GM21825 (cell line): ENCODE measurements around the gene POMT2.
"Not testable (repeated sequence)": the region's sequence is repeated elsewhere in the genome, so short reads cannot be mapped to it uniquely, and the experiment has no call there.

ENCODE experiments used
- ATAC-seq: cut with Tn5 transposase; IDR thresholded peaks from one replicate; pipeline ENCODE4 v1.9.1; 2021; ENCODE audit warnings: mild to moderate bottlenecking, moderate library complexity; ENCODE audit not compliant: unreplicated experiment

The POMT2 gene

GRCh38 chr14:77320238-77320935 is at the start of gene POMT2:
Gene POMT2 (minus strand): TSS chr14:77320883. CDS start chr14:77320681, 202 bp downstream.
- ATAC-seq: peak; percentile 63

GRCh38 chr14:77369285-77369684 is 48.6 kb upstream of the POMT2 start:
- no peak for ATAC-seq

GRCh38 chr14:77364146-77364545 is 43.5 kb upstream of the POMT2 start:
- ATAC-seq: no peak

- no peak for ATAC-seq
These were observed 38.9 kb upstream of the POMT2 start for GRCh38 chr14:77359626-77360025.

- ATAC-seq: no peak
These were observed 36.2 kb upstream of the POMT2 start for GRCh38 chr14:77356899-77357298.

- no peak for ATAC-seq
These were observed 35.1 kb upstream of the POMT2 start for GRCh38 chr14:77355811-77356210.

GRCh38 chr14:77353469-77354141 is 32.9 kb upstream of the POMT2 start:
- no peak for ATAC-seq

- no peak for ATAC-seq
These were observed 27.1 kb upstream of the POMT2 start for GRCh38 chr14:77347751-77348150.

- ATAC-seq: no peak
These were observed 25.8 kb upstream of the POMT2 start for GRCh38 chr14:77346495-77346894.

GRCh38 chr14:77344377-77344996 is 23.8 kb upstream of the POMT2 start:
- no peak for ATAC-seq

GRCh38 chr14:77343662-77344061 is 23.0 kb upstream of the POMT2 start:
- no peak for ATAC-seq

GRCh38 chr14:77342726-77343397 is 22.2 kb upstream of the POMT2 start:
- ATAC-seq: no peak

GRCh38 chr14:77340389-77340788 is 19.7 kb upstream of the POMT2 start:
- no peak for ATAC-seq

- ATAC-seq: no peak
These were observed 18.7 kb upstream of the POMT2 start for GRCh38 chr14:77339407-77339806.

GRCh38 chr14:77338302-77338701 is 17.6 kb upstream of the POMT2 start:
- no peak for ATAC-seq

- no peak for ATAC-seq
These were observed 17.2 kb upstream of the POMT2 start for GRCh38 chr14:77337880-77338279.

- not testable (repeated sequence) for ATAC-seq
These were observed 16.6 kb upstream of the POMT2 start for GRCh38 chr14:77337255-77337654.

GRCh38 chr14:77335576-77335975 is 14.9 kb upstream of the POMT2 start:
- ATAC-seq: no peak

GRCh38 chr14:77329872-77330271 is 9.2 kb upstream of the POMT2 start:
- ATAC-seq: no peak

GRCh38 chr14:77327111-77327510 is 6.4 kb upstream of the POMT2 start:
- ATAC-seq: no peak

GRCh38 chr14:77325746-77326094 is 5.0 kb upstream of the POMT2 start:
- no peak for ATAC-seq
